ENCODE measurements around the gene GRIK3.

GRIK3 gene

GRCh38 chr1:36989241-36989640 is 45.1 kb downstream of the GRIK3 start:
- Histone ChIP-seq H3K27ac (ENCODE audit: insufficient read depth in 1 of 2, low read depth in 1 of 2, low read length in 2 of 2, poor library complexity in 1 of 2, severe bottlenecking in 2 of 2) (no peak overlapping the region), H3K36me3 (ENCODE audit: control insufficient read depth in 4 of 4, insufficient read depth in 4 of 4, low read length in 3 of 4) (no peaks in the 10 kb centered on the region), H3K27me3 (replicated peaks in 2 of 5; ENCODE audit: control insufficient read depth in 4 of 5, insufficient read depth in 5 of 5, low read length in 4 of 5) (peaks cover 0 to 49% (median 2%) of the 10 kb centered on the region in 5 experiments), H3K4me1 (ENCODE audit: control extremely low read depth in 1 of 4, control insufficient read depth in 4 of 4, insufficient read depth in 4 of 4, low read length in 3 of 4) (no peaks in the 10 kb centered on the region), H3K4me3 (ENCODE audit: control insufficient read depth in 1 of 7, extremely low read depth in 1 of 7, insufficient read depth in 4 of 7, low read depth in 2 of 7, low read length in 6 of 7) (no peak overlapping the region), H3K9me3 (ENCODE audit: control extremely low read depth in 1 of 5, control insufficient read depth in 4 of 5, insufficient read depth in 2 of 5, low read depth in 1 of 5, low read length in 4 of 5) (no peaks in the 10 kb centered on the region)
- DNase-seq: no peak
- WGBS (ENCODE audit: insufficient coverage): 91% methylated on average over 5 of the region's 8 CpGs
- CTCF ChIA-PET: no interaction called here
- POLR2A ChIA-PET: no interaction called here

DNA sequence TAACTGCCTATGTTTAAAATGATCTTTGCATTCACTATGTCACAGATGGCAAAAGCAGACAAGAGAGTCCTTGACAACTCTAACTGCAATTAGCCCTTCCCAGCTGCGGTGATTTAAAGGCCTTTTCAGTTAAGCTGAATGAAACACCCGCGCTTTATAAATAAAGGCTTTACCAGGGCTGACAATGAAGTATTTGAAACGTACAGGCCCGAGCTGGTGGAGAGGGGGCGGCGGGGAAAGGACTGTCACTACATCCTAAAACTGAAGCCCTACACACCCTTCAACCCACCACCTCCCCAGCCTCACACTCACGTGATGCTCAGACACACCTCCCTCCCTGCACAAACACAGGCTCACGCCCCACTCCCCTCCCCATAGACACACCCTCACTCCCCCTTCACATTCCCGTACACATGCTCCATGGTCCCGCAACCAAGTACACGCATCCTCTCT is 45.5 kb downstream of the GRIK3 start:
- H3K4me3 ChIP-seq (ENCODE audit: control insufficient read depth in 1 of 7, extremely low read depth in 1 of 7, insufficient read depth in 4 of 7, low read depth in 2 of 7, low read length in 6 of 7): no peak overlapping the region
- H3K27ac ChIP-seq (ENCODE audit: insufficient read depth in 1 of 2, low read depth in 1 of 2, low read length in 2 of 2, poor library complexity in 1 of 2, severe bottlenecking in 2 of 2): no peak overlapping the region
- H3K36me3 ChIP-seq (ENCODE audit: control insufficient read depth in 4 of 4, insufficient read depth in 4 of 4, low read length in 3 of 4): no peaks in the 10 kb centered on the region
- DNase-seq: no peak
- WGBS (ENCODE audit: insufficient coverage): 90% methylated on average over 8 of the region's 12 CpGs
- H3K27me3 ChIP-seq (replicated peaks in 2 of 5; ENCODE audit: control insufficient read depth in 4 of 5, insufficient read depth in 5 of 5, low read length in 4 of 5): peaks cover 0 to 51% (median 2%) of the 10 kb centered on the region in 5 experiments
- ChIA-PET POLR2A (no interaction called here), CTCF (no interaction called here)
- no peaks in the 10 kb centered on the region for H3K9me3 ChIP-seq (ENCODE audit: control extremely low read depth in 1 of 5, control insufficient read depth in 4 of 5, insufficient read depth in 2 of 5, low read depth in 1 of 5, low read length in 4 of 5)
- no peaks in the 10 kb centered on the region for H3K4me1 ChIP-seq (ENCODE audit: control extremely low read depth in 1 of 4, control insufficient read depth in 4 of 4, insufficient read depth in 4 of 4, low read length in 3 of 4)

- ChIA-PET CTCF (no interaction called here), POLR2A (no interaction called here)
- H3K4me1 ChIP-seq (ENCODE audit: control extremely low read depth in 1 of 4, control insufficient read depth in 4 of 4, insufficient read depth in 4 of 4, low read length in 3 of 4): no peaks in the 10 kb centered on the region
- H3K27me3 ChIP-seq (replicated peaks in 2 of 5; ENCODE audit: control insufficient read depth in 4 of 5, insufficient read depth in 5 of 5, low read length in 4 of 5): peaks cover 0 to 52% (median 2%) of the 10 kb centered on the region in 5 experiments
- H3K9me3 ChIP-seq (ENCODE audit: control extremely low read depth in 1 of 5, control insufficient read depth in 4 of 5, insufficient read depth in 2 of 5, low read depth in 1 of 5, low read length in 4 of 5): no peaks in the 10 kb centered on the region
- no peaks in the 10 kb centered on the region for H3K36me3 ChIP-seq (ENCODE audit: control insufficient read depth in 4 of 4, insufficient read depth in 4 of 4, low read length in 3 of 4)
- no peak for DNase-seq
- 78% methylated on average over 10 of the region's 10 CpGs for WGBS (ENCODE audit: insufficient coverage)
- no peak overlapping the region for H3K27ac ChIP-seq (ENCODE audit: insufficient read depth in 1 of 2, low read depth in 1 of 2, low read length in 2 of 2, poor library complexity in 1 of 2, severe bottlenecking in 2 of 2)
- H3K4me3 ChIP-seq (ENCODE audit: control insufficient read depth in 1 of 7, extremely low read depth in 1 of 7, insufficient read depth in 4 of 7, low read depth in 2 of 7, low read length in 6 of 7): no peak overlapping the region
Observed at GRCh38 chr1:36988321-36988720, 46.0 kb downstream of the GRIK3 start.

GRCh38 chr1:36987276-36987675 is 47.0 kb downstream of the GRIK3 start:
- no peaks in the 10 kb centered on the region for H3K4me1 ChIP-seq (ENCODE audit: control extremely low read depth in 1 of 4, control insufficient read depth in 4 of 4, insufficient read depth in 4 of 4, low read length in 3 of 4)
- no peak overlapping the region for H3K4me3 ChIP-seq (ENCODE audit: control insufficient read depth in 1 of 7, extremely low read depth in 1 of 7, insufficient read depth in 4 of 7, low read depth in 2 of 7, low read length in 6 of 7)
- no peak for DNase-seq
- H3K27me3 ChIP-seq (replicated peaks in 2 of 5; ENCODE audit: control insufficient read depth in 4 of 5, insufficient read depth in 5 of 5, low read length in 4 of 5): peaks cover 0 to 61% (median 2%) of the 10 kb centered on the region in 5 experiments
- POLR2A ChIA-PET: no interaction called here
- CTCF ChIA-PET: no interaction called here
- WGBS (ENCODE audit: insufficient coverage): 92% methylated on average over 1 of the region's 2 CpGs
- no peaks in the 10 kb centered on the region for H3K9me3 ChIP-seq (ENCODE audit: control extremely low read depth in 1 of 5, control insufficient read depth in 4 of 5, insufficient read depth in 2 of 5, low read depth in 1 of 5, low read length in 4 of 5)
- H3K27ac ChIP-seq (ENCODE audit: insufficient read depth in 1 of 2, low read depth in 1 of 2, low read length in 2 of 2, poor library complexity in 1 of 2, severe bottlenecking in 2 of 2): no peak overlapping the region
- H3K36me3 ChIP-seq (ENCODE audit: control insufficient read depth in 4 of 4, insufficient read depth in 4 of 4, low read length in 3 of 4): no peaks in the 10 kb centered on the region

DNA sequence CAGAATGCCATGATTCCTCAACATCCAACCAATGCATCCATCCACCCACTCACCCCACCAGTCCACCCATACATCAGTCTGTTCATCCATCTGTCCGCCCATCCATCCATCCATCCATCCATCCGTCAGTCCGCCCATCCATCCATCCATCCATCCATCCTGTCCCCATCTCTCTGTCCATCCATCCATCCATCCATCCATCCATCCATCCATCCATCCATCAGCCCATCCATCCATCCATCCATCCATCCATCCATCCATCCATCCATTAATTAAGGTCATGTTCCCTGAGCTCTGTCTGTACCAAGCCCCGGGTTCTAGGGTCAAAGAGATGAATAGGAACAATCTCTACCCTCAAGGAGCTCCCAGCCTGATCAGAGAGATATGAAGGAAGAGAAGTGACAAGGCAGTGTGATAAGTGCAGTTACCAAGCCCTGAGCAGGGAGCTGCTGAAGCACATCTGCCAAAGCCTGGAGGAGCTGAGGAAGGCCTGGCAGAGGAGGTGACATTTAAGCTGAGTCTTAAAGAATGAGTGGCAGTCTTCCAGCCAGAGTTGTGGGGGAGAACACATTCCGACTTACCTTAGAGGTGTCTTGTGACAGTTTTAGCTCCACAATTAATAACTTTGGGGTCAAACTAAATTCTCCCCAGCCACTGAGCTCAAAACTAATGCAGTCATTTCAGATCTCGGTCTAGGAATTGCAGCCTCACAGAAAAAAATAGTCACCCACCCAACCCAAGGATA is 47.9 kb downstream of the GRIK3 start:
- DNase-seq: no peak
- Histone ChIP-seq H3K27ac (ENCODE audit: insufficient read depth in 1 of 2, low read depth in 1 of 2, low read length in 2 of 2, poor library complexity in 1 of 2, severe bottlenecking in 2 of 2) (no peak overlapping the region), H3K9me3 (ENCODE audit: control extremely low read depth in 1 of 5, control insufficient read depth in 4 of 5, insufficient read depth in 2 of 5, low read depth in 1 of 5, low read length in 4 of 5) (no peaks in the 10 kb centered on the region), H3K4me1 (ENCODE audit: control extremely low read depth in 1 of 4, control insufficient read depth in 4 of 4, insufficient read depth in 4 of 4, low read length in 3 of 4) (no peaks in the 10 kb centered on the region), H3K4me3 (ENCODE audit: control insufficient read depth in 1 of 7, extremely low read depth in 1 of 7, insufficient read depth in 4 of 7, low read depth in 2 of 7, low read length in 6 of 7) (no peak overlapping the region), H3K36me3 (ENCODE audit: control insufficient read depth in 4 of 4, insufficient read depth in 4 of 4, low read length in 3 of 4) (no peaks in the 10 kb centered on the region), H3K27me3 (replicated peaks in 2 of 5; ENCODE audit: control insufficient read depth in 4 of 5, insufficient read depth in 5 of 5, low read length in 4 of 5) (peaks cover 0 to 68% (median 2%) of the 10 kb centered on the region in 5 experiments)
- ChIA-PET POLR2A (no interaction called here), CTCF (no interaction called here)
- WGBS (ENCODE audit: insufficient coverage): 98% methylated on average over 5 of the region's 6 CpGs

DNA sequence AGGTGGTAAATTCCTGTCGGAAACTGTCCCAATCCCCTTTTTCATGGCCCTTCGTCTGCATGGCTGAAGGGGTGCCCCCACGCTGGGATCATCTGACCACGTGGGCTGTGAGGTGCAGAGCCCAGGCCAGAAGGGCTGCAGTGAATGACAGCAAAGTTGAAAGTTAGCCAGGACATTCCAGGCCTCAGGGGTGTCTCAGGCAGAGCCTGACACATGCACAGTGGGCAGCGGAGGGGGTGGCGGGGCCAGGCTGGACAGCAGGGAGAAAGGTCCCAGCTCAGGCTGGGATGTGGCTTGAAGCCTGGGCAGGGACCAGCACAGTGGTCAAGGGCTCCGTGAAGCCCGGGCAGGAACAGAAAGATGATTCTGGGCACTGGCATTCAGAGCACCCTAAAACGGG is 49.6 kb downstream of the GRIK3 start:
- Histone ChIP-seq H3K4me1 (ENCODE audit: control extremely low read depth in 1 of 4, control insufficient read depth in 4 of 4, insufficient read depth in 4 of 4, low read length in 3 of 4) (no peaks in the 10 kb centered on the region), H3K9me3 (ENCODE audit: control extremely low read depth in 1 of 5, control insufficient read depth in 4 of 5, insufficient read depth in 2 of 5, low read depth in 1 of 5, low read length in 4 of 5) (no peaks in the 10 kb centered on the region), H3K4me3 (ENCODE audit: control insufficient read depth in 1 of 7, extremely low read depth in 1 of 7, insufficient read depth in 4 of 7, low read depth in 2 of 7, low read length in 6 of 7) (no peak overlapping the region), H3K27ac (ENCODE audit: insufficient read depth in 1 of 2, low read depth in 1 of 2, low read length in 2 of 2, poor library complexity in 1 of 2, severe bottlenecking in 2 of 2) (no peak overlapping the region), H3K36me3 (ENCODE audit: control insufficient read depth in 4 of 4, insufficient read depth in 4 of 4, low read length in 3 of 4) (no peaks in the 10 kb centered on the region), H3K27me3 (replicated peaks in 2 of 5; ENCODE audit: control insufficient read depth in 4 of 5, insufficient read depth in 5 of 5, low read length in 4 of 5) (peaks cover 0 to 69% (median 2%) of the 10 kb centered on the region in 5 experiments)
- CTCF ChIA-PET: no interaction called here
- POLR2A ChIA-PET: no interaction called here
- no peak for DNase-seq
- 86% methylated on average over 9 of the region's 9 CpGs for WGBS (ENCODE audit: insufficient coverage)

DNA sequence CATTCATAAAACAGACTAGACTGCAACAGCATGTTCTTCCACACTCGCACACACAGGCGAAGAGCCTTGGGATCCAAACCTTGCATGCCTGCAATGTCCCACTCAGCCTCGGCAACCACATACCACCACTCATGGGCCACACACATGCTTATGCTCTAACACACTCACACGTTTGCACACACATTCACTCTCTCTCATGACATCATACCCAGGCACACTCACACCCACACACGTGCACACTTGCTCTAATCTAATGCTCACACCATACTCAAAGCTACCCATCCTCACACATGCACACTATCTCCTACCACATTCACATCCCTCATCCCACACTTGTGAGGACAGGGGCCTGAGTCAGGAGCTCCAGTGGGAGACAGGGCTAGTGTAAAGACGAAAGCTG is 50.3 kb downstream of the GRIK3 start:
- no peaks in the 10 kb centered on the region for H3K4me1 ChIP-seq (ENCODE audit: control extremely low read depth in 1 of 4, control insufficient read depth in 4 of 4, insufficient read depth in 4 of 4, low read length in 3 of 4)
- ChIA-PET CTCF (no interaction called here), POLR2A (no interaction called here)
- H3K9me3 ChIP-seq (ENCODE audit: control extremely low read depth in 1 of 5, control insufficient read depth in 4 of 5, insufficient read depth in 2 of 5, low read depth in 1 of 5, low read length in 4 of 5): no peaks in the 10 kb centered on the region
- no peak overlapping the region for H3K27ac ChIP-seq (ENCODE audit: insufficient read depth in 1 of 2, low read depth in 1 of 2, low read length in 2 of 2, poor library complexity in 1 of 2, severe bottlenecking in 2 of 2)
- WGBS (ENCODE audit: insufficient coverage): 91% methylated on average over 5 of the region's 6 CpGs
- H3K27me3 ChIP-seq (replicated peaks in 2 of 5; ENCODE audit: control insufficient read depth in 4 of 5, insufficient read depth in 5 of 5, low read length in 4 of 5): peaks cover 0 to 63% (median 2%) of the 10 kb centered on the region in 5 experiments
- H3K4me3 ChIP-seq (ENCODE audit: control insufficient read depth in 1 of 7, extremely low read depth in 1 of 7, insufficient read depth in 4 of 7, low read depth in 2 of 7, low read length in 6 of 7): no peak overlapping the region
- no peak for DNase-seq
- no peaks in the 10 kb centered on the region for H3K36me3 ChIP-seq (ENCODE audit: control insufficient read depth in 4 of 4, insufficient read depth in 4 of 4, low read length in 3 of 4)

Measured in common myeloid progenitor, CD34-positive (primary cell).